ENCODE data around the gene CSNK2B.

CSNK2B gene

GRCh38 chr6:31639043-31639442 lies 26.8 kb upstream of the CSNK2B start:
- no peak for DNase-seq

GRCh38 chr6:31639449-31639861 lies 26.4 kb upstream of the CSNK2B start:
- no peak for DNase-seq

- DNase-seq, result no peak
Measured at GRCh38 chr6:31640612-31641011, 25.3 kb upstream of the CSNK2B start.

GRCh38 chr6:31641370-31641769 lies 24.5 kb upstream of the CSNK2B start:
- no peak for DNase-seq

- DNase-seq, result no peak
Measured at GRCh38 chr6:31642798-31643570, 22.9 kb upstream of the CSNK2B start.

- no peak for DNase-seq
Measured at GRCh38 chr6:31643818-31644454, 21.9 kb upstream of the CSNK2B start.

- DNase-seq, result no peak
Measured at GRCh38 chr6:31645325-31645724, 20.6 kb upstream of the CSNK2B start.

GRCh38 chr6:31651602-31652191 lies 14.2 kb upstream of the CSNK2B start:
- DNase-seq, result no peak

GRCh38 chr6:31652925-31653724 lies 12.8 kb upstream of the CSNK2B start:
- peak; percentile 94 for DNase-seq

- DNase-seq, result no peak
Measured at GRCh38 chr6:31654574-31655348, 11.1 kb upstream of the CSNK2B start.

GRCh38 chr6:31655349-31656237 lies 10.3 kb upstream of the CSNK2B start, which contains the start of gene APOM:
Gene APOM (plus strand): TSS chr6:31655894. CDS start chr6:31655967, 73 bp downstream.
- no peak for DNase-seq

GRCh38 chr6:31657406-31658157 lies 8.3 kb upstream of the CSNK2B start:
- DNase-seq, result no peak

- no peak for DNase-seq
Measured at GRCh38 chr6:31658158-31658688, 7.7 kb upstream of the CSNK2B start.

- no peak for DNase-seq
Measured at GRCh38 chr6:31658983-31659648, 6.8 kb upstream of the CSNK2B start.

GRCh38 chr6:31659649-31660380 lies 6.1 kb upstream of the CSNK2B start:
- DNase-seq, result peak; percentile 74

GRCh38 chr6:31660381-31661261 lies 5.3 kb upstream of the CSNK2B start, which contains the start of gene C6orf47:
Gene C6orf47 (minus strand): TSS chr6:31660778. CDS start chr6:31659947, 831 bp downstream.
- DNase-seq, result peak; percentile 91

GRCh38 chr6:31661262-31662123 lies 4.4 kb upstream of the CSNK2B start:
- DNase-seq, result no peak
